HepG2 (cell line): ENCODE results near the gene IQSEC1. TPM values are rescaled to one million over a fixed set of nuclear protein-coding genes. Genes with fewer than 3 reads are reported as not detected.
A peak's percentile ranks its signal among the peaks of the same experiment; 100 is the strongest.

ENCODE experiments used
- AKAP8 ChIP-seq: sonication (generic); formaldehyde crosslinking; IDR thresholded peaks from 2 replicates; pipeline ENCODE4 v1.5.1; 2020; ENCODE audit warnings: mild to moderate bottlenecking, missing genetic modification reagents
- ARHGAP35 ChIP-seq: sonication (generic); formaldehyde crosslinking; IDR thresholded peaks from 2 replicates; pipeline ENCODE4 v1.9.0; 2022; ENCODE audit warnings: mild to moderate bottlenecking, inconsistent platforms, moderate library complexity, missing genetic modification reagents, borderline replicate concordance
- BORCS8-MEF2B ChIP-seq: sonication (generic); formaldehyde crosslinking; IDR thresholded peaks from 2 replicates; pipeline ENCODE4 v1.8.0; 2022; ENCODE audit warnings: mild to moderate bottlenecking, missing genetic modification reagents
- FOXA3 ChIP-seq: IDR thresholded peaks from 2 replicates; pipeline ENCODE4 v1.6.1; 2016; ENCODE audit warnings: missing genetic modification reagents, missing compliant biosample characterization
- GATAD1 ChIP-seq: IDR thresholded peaks from 2 replicates; pipeline ENCODE4 v1.6.1; 2016; ENCODE audit warnings: missing genetic modification reagents, missing compliant biosample characterization
- HHEX ChIP-seq: IDR thresholded peaks from 2 replicates; pipeline ENCODE4 v1.6.1; 2016; ENCODE audit warnings: control low read depth
- HNF1B ChIP-seq: sonication (generic); formaldehyde crosslinking; IDR thresholded peaks from 2 replicates; pipeline ENCODE4 v1.5.1; 2020; ENCODE audit warnings: mild to moderate bottlenecking, moderate library complexity, missing genetic modification reagents
- HOXA9 ChIP-seq: sonication (generic); formaldehyde crosslinking; IDR thresholded peaks from 2 replicates; pipeline ENCODE4 v1.8.1; 2022; ENCODE audit warnings: missing genetic modification reagents, mild to moderate bottlenecking, moderate library complexity, borderline replicate concordance
- KDM5A ChIP-seq: fragments of 200-600 bp; sonication (generic); IDR thresholded peaks from 2 replicates; pipeline ENCODE4 v1.7.0; 2018; ENCODE audit warnings: antibody characterized with exemption, mild to moderate bottlenecking, low read length, borderline replicate concordance
- KMT2B ChIP-seq: IDR thresholded peaks from 2 replicates; pipeline ENCODE4 v1.6.1; 2016; ENCODE audit warnings: missing genetic modification reagents, missing compliant biosample characterization
- MATR3 ChIP-seq: sonication (generic); formaldehyde crosslinking; IDR thresholded peaks from 2 replicates; pipeline ENCODE4 v1.4.0; 2020; ENCODE audit warnings: missing genetic modification reagents
- MYNN ChIP-seq: sonication (generic); formaldehyde crosslinking; IDR thresholded peaks from 2 replicates; pipeline ENCODE4 v1.4.0; 2020; ENCODE audit warnings: mild to moderate bottlenecking, low read depth, missing genetic modification reagents
- NAIF1 ChIP-seq: sonication (generic); formaldehyde crosslinking; IDR thresholded peaks from 2 replicates; pipeline ENCODE4 v1.5.0; 2020; ENCODE audit warnings: mild to moderate bottlenecking, missing genetic modification reagents, borderline replicate concordance
- POGK ChIP-seq: sonication (generic); formaldehyde crosslinking; conservative IDR thresholded peaks from 2 replicates; pipeline ENCODE4 v1.8.0; 2022; ENCODE audit warnings: mild to moderate bottlenecking, moderate library complexity, missing genetic modification reagents
- RAD21 ChIP-seq: fragments of 450-650 bp; formaldehyde crosslinking; IDR thresholded peaks from 2 replicates; pipeline ENCODE4 v1.5.0; 2020; ENCODE audit warnings: mild to moderate bottlenecking
- SP5 ChIP-seq: IDR thresholded peaks from 2 replicates; pipeline ENCODE4 v1.6.1; 2016; ENCODE audit warnings: low read depth, borderline replicate concordance
- ZBTB49 ChIP-seq: sonication (generic); formaldehyde crosslinking; IDR thresholded peaks from 2 replicates; pipeline ENCODE4 v1.4.0; 2020; ENCODE audit warnings: missing genetic modification reagents, borderline replicate concordance
- ZBTB7B ChIP-seq: sonication (generic); formaldehyde crosslinking; IDR thresholded peaks from 2 replicates; pipeline ENCODE4 v1.4.0; 2020; ENCODE audit warnings: missing genetic modification reagents
- ZFP91 ChIP-seq: sonication (generic); formaldehyde crosslinking; IDR thresholded peaks from 2 replicates; pipeline ENCODE4 v1.9.0; 2022; ENCODE audit warnings: missing genetic modification reagents, mild to moderate bottlenecking, borderline replicate concordance
- ZNF138 ChIP-seq: sonication (generic); formaldehyde crosslinking; IDR thresholded peaks from 2 replicates; pipeline ENCODE4 v1.5.0; 2020; ENCODE audit warnings: mild to moderate bottlenecking, low read depth, missing genetic modification reagents
- ZNF17 ChIP-seq: sonication (generic); formaldehyde crosslinking; IDR thresholded peaks from 2 replicates; pipeline ENCODE4 v1.5.0; 2020; ENCODE audit warnings: mild to moderate bottlenecking, missing genetic modification reagents
- ZNF660 ChIP-seq: sonication (generic); formaldehyde crosslinking; IDR thresholded peaks from 2 replicates; pipeline ENCODE4 v1.5.1; 2020; ENCODE audit warnings: mild to moderate bottlenecking, low read depth, missing genetic modification reagents, borderline replicate concordance
- polyA plus RNA-seq, 8 experiments: library from polyadenylated mRNA; depleted of rRNA in 3 of 8; stranded (reverse) in 7 of 8; unstranded in 1 of 8; fragments of >200 nt; fragmentation: Illumina TruSeq in 4 of 8; extraction: Trizol in 4 of 8; gene quantifications; 2 replicates each; pipeline versions ENCODE4 v1.2.1 to v1.2.3, GENCODE V29; 2011 to 2016; ENCODE audit warnings: low read depth in 4 of 8, missing spikeins in 1 of 8, mixed read lengths in 1 of 8; ENCODE audit not compliant: insufficient read depth in 1 of 8
- total RNA-seq, 5 experiments: library from RNA; depleted of rRNA; stranded (reverse); fragments of >200 nt; fragmentation: Illumina TruSeq; extraction: Trizol; gene quantifications; 2 replicates each; pipeline ENCODE4 v1.2.3, GENCODE V29; 2016; ENCODE audit warnings: low read depth in 1 of 5

Gene IQSEC1
- total and polyA plus RNA-seq, 2 of the 13 experiments (the other 11 are each of a cell fraction or from before 2014, with no cell fraction given): 17.4 to 20.2 TPM

- TF ChIP-seq NAIF1 (CRISPR knock-in tag) (no peak), ZNF660 (CRISPR knock-in tag) (no peak), ZNF17 (no peak), KDM5A (no peak), AKAP8 (CRISPR knock-in tag) (no peak), BORCS8-MEF2B (CRISPR knock-in tag) (no peak), ZBTB7B (0 out of 2 replicates have a peak, but pooled peaks have one; percentile 33), MYNN (CRISPR knock-in tag) (no peak), FOXA3 (CRISPR knock-in tag) (no peak), ZNF138 (CRISPR knock-in tag) (no peak), HHEX (CRISPR knock-in tag) (no peak), KMT2B (CRISPR knock-in tag) (no peak), POGK (CRISPR knock-in tag) (no peak), ZBTB49 (CRISPR knock-in tag) (no peak), RAD21 (CRISPR knock-in tag) (peak; percentile 89), ARHGAP35 (CRISPR knock-in tag) (no peak), SP5 (CRISPR knock-in tag) (0 out of 2 replicates have a peak, but pooled peaks have one; percentile 10), MATR3 (CRISPR knock-in tag) (no peak), HNF1B (CRISPR knock-in tag) (no peak; the same call in 1 of the 2 replicates), GATAD1 (CRISPR knock-in tag) (no peak), ZFP91 (CRISPR knock-in tag) (no peak), HOXA9 (no peak)
Measured at GRCh38 chr3:12891985-12892839, 181.0 kb downstream of the IQSEC1 start (continued).
